Endometrial microvascular endothelial cells (primary cell): ENCODE results near the gene KCNG3. TPM values are rescaled to one million over a fixed set of nuclear protein-coding genes. Genes with fewer than 3 reads are reported as not detected.

Experiments
- in situ Hi-C: cut with HindIII; loops from 2 replicates; pipeline ENCODE4 v1.10.0; 2017; ENCODE audit warnings: low sequenced_read_pairs, low pct_unique_long_range_greater_than_20kb; ENCODE audit errors: inconsistent ontology term
- total RNA-seq: library from RNA; depleted of rRNA; stranded (reverse); fragments of >200 nt; gene quantifications from one replicate; pipeline ENCODE4 v1.2.3, GENCODE V29; 2015; ENCODE audit errors: inconsistent ontology term

Gene KCNG3
- total RNA-seq, 1 donor from 2014 or later = not detected

- in situ Hi-C loops = no loop called here
Measured at GRCh38 chr2:42492691-42493467, 903 bp downstream of the KCNG3 start.

DNA sequence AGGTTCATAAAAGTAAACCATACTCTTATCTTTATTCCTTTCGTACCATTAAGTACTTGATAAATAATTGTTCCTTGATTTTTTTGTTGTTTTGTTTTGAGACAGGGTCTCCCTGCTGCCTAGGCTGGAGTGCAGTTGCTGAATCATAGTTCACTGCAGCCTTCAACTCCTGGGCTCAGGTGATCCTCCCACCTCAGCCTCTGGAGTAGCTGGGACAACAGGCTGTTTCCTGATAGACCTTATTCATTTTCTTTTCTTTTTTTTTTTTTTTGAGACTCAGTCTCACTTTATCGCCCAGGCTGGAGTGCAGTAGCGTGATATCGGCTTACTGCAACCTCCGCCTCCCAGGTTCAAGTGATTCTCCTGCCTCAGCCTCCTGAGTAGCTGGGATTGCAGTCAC lies 5.5 kb downstream of the KCNG3 start:
- in situ Hi-C loops = no loop called here

DNA sequence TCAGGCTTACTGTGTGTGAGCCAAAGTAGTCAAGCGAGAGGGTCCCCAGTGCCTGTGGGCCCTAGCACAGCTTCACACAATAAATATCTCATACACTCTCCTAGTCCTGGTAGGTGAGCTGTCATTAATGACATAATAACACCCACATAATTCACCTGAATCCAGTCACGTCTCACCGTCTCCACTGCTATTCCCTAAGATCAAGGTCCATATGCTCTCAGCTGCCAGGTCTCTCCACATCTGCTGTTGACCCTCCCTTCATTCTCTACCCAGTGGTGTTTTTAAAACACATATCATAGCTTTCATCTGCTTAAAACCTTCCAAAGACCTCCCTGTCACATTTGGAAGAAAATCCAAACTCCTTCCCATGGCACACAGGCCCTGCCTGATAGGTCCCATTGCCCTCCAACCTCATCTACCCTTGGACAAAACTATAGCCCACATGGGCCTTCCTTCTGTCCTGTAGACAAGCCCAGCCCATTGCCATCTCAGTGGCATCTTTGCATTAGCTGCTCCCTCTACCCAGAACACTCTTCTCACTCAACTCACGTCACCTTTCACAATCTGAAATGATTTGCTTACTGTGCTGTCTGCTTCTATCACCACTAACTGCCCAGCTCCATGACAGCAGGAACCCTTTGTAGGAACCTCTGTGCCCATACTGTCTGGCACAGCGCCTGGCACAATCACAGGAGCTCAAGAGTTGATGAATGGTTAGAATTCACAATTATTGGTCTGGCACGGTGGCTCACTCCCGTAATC lies 7.5 kb downstream of the KCNG3 start:
- in situ Hi-C loops = no loop called here

GRCh38 chr2:42480402-42480801 lies 13.4 kb downstream of the KCNG3 start:
- in situ Hi-C loops = no loop called here

- in situ Hi-C loops = no loop called here
Measured at GRCh38 chr2:42474765-42475454, 18.9 kb downstream of the KCNG3 start.

GRCh38 chr2:42470706-42471105 lies 23.1 kb downstream of the KCNG3 start:
- in situ Hi-C loops = no loop called here

DNA sequence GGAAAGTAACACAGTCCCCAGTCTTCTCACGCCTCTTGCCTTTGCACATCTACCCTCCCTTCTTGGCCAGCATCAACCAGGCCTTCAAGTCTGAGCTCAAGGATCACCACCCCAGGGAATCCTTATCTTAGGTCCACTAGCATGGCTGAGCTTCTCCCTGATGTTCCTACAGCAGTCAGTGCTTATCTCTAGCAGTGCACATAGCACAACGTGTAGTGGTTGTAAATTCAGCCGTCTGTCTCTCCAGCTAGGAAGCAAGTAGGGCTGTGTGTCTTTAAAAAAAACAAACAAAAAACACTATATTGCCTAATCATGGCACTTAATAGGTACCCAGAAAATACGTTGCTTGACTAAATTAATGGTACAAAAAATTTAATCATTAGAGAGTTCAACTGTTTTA lies 29.2 kb downstream of the KCNG3 start:
- in situ Hi-C loops = no loop called here

GRCh38 chr2:42463570-42463969 lies 30.2 kb downstream of the KCNG3 start:
- in situ Hi-C loops = no loop called here

DNA sequence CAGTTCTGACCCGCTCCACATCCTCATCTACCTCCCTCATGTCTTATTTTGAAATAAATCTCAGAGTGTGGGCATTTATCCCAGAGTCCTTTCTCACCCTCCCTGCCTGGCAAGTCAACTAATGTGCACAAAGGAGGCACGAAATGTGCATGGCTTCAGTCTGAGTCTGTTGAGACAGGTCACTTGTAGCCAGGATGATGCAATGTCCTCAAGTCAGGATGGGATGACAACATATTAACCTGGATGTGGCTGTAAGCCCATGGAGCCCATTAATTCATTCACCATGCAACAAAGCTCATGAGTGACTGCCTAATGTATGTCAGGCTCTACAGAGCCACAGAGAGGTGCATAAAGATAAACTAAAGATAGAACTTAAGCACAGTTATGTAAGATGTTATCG lies 34.5 kb downstream of the KCNG3 start:
- in situ Hi-C loops = no loop called here

DNA sequence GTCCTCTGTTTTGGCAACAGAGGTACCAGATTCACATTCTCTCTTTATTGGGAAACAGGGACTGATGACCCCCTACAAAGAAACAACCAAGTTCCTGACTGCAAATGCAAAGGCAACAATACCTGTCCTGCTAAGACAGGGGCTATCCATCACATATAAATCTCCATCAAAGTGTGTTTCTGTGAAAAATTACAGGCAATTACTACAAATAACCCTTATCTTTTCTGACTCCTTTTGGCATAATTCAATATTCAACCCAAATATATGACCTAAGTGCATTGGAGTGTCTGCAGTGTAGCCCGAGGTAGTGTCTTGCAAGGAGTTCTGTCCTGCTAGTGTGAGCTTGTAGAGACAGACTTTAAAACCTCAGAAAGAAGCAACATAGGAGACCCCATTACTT lies 35.4 kb downstream of the KCNG3 start:
- in situ Hi-C loops = no loop called here

GRCh38 chr2:42457011-42457410 lies 36.8 kb downstream of the KCNG3 start:
- in situ Hi-C loops = no loop called here

DNA sequence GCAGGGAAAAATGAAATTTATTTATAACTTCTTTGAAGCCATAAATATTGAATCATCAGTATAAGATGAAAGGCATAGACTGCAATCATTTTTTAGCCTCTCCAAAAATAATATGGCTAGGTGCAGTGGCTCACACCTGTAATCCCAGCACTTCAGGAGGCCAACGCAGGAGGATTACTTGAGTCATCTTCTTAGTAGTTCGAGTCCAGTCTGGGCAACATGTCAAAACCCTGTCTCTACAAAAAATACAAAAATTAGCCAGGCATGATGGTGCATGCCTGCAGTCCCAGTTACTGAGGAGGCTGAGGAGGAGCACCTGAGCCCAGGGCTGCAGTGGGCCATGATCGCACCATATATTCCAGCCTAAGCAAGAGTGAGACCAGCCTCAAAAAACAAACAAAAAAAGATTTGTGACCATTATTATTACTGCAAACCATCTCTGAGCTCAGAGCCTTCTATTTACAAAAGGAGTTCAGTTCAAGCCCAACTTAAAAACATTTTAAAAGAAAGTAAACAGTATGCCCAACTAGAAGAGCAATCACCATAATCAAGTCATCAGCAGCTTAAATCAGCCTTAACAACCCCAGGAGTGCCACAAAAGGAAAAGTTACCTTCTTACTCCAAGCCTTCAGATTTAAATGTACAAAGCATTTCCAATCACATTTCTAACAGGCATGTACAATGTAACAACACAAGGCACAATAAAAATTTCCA lies 37.5 kb downstream of the KCNG3 start:
- in situ Hi-C loops = no loop called here

DNA sequence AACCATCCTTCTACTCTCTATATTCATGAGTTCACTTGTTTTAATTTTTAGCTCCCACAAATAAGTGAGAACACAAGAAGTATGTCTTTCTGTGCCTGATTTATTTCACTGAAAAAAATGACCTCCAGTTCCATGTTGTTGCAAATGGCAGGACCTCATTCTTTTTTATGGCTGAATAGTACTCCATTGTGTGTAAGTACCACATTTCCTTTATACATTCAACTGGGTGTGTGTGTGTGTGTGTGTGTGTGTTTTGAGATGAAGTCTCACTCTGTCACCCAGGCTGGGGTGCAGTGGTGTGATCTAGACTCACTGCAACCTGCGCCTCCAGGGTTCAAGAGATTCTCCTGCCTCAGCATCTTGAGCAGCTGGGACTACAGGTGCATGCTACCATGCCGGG lies 41.2 kb downstream of the KCNG3 start:
- in situ Hi-C loops = no loop called here

DNA sequence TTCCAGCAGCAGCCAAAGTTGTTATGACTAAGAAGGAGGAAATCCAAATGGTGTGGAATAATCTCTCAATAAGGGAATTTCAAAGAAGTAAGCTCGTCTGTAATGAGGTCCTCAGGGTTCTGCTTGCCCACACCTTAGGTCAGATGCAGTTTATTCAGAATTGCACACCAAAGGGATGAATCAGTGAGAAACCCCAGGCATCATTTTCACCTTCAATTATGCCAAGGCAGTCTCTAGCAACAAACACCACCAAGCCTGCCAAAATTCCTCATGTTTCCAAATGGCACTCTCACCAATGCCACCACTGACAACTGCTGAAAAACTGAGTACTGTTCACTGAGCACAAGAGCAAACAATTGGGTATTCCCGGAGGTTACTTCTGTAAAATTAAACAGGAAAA lies 43.6 kb downstream of the KCNG3 start:
- in situ Hi-C loops = no loop called here

- in situ Hi-C loops = no loop called here
Measured at GRCh38 chr2:42449163-42450087, 44.4 kb downstream of the KCNG3 start.

DNA sequence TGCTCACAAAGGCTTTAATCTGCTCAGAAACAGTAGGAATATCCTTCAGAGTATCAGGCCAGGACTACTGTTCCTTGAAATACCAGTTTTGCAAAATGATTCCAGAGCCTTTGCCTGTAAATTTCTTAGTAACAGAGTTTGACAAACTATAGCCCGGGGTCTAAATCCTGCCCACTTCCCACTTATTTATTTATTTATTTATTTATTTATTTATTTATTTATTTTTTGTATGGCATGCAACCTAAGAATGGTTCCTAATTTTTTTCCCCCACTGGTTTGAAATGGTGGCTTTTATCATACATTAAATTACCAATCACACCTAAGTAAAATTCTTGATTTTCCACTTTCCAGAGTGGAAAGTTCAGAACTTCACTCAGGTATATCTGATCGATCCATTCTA lies 45.6 kb downstream of the KCNG3 start:
- in situ Hi-C loops = no loop called here

DNA sequence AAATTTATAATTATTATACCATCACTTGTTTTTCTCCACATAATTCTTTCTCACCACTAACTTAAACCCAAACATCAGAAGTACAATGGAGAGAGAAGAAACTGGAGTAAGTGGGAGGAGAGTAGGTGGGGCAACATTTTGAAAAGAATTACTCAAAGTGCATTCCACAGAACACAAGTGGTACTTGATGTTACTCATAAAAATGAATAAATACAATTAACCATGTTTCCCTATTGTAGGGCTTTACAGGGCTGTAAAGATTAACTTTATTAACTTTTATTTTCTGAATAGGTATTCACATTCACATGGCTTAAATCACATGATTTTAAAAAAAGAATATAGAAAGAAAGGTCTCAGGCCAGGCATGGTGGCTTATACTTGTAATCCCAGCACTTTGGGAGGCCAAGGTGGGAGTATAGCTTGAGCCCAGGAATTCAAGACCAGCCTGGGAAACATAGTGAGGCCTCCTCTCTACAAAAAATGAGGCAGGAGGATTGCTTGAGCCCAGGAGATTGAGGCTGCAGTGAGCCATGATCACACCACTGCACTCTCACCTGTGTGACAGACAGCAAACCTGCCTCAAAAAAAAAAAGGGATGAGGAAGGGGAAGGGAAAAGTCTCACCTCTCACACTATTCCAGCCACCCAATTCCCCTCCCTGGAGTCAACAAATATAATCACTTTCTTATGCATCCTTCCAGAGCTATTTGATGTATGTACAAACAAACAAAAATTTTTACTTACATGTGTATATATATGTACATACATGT lies 47.1 kb downstream of the KCNG3 start:
- in situ Hi-C loops = no loop called here
